Neural cell (in vitro differentiated cells): ENCODE results near the gene PDLIM5.

Experiments
- CTCF ChIP-seq: fragments of 450-650 bp; IDR thresholded peaks from 2 replicates; pipeline ENCODE4 v1.5.1; 2014; ENCODE audit warnings: antibody characterized with exemption, mild to moderate bottlenecking, moderate library complexity; ENCODE audit not compliant: poor library complexity, severe bottlenecking
- EP300 ChIP-seq: fragments of 450-650 bp; conservative IDR thresholded peaks from 2 replicates; pipeline ENCODE4 v1.6.1; 2014; ENCODE audit warnings: antibody characterized with exemption, mild to moderate bottlenecking, moderate library complexity; ENCODE audit not compliant: poor library complexity, severe bottlenecking
- EZH2 ChIP-seq: fragments of 200-600, 300-800 bp; shearing (Covaris generic), sonication (generic); IDR thresholded peaks from 2 replicates; pipeline ENCODE4 v1.6.1; 2014; ENCODE audit warnings: antibody characterized with exemption, low read length, borderline replicate concordance, mild to moderate bottlenecking; ENCODE audit not compliant: insufficient read depth, poor library complexity, severe bottlenecking
- POLR2AphosphoS5 ChIP-seq: IDR thresholded peaks from 2 replicates; pipeline ENCODE4 v1.6.1; 2012
- RAD21 ChIP-seq: fragments of 450-650 bp; conservative IDR thresholded peaks from 2 replicates; pipeline ENCODE4 v1.6.1; 2014; ENCODE audit warnings: antibody characterized with exemption, mild to moderate bottlenecking, moderate library complexity
- REST ChIP-seq: IDR thresholded peaks from 2 replicates; pipeline ENCODE4 v1.6.1; 2012; ENCODE audit warnings: borderline replicate concordance
- SMC3 ChIP-seq: fragments of 450-650 bp; conservative IDR thresholded peaks from 2 replicates; pipeline ENCODE4 v1.6.1; 2014; ENCODE audit warnings: antibody characterized with exemption, mild to moderate bottlenecking, moderate library complexity; ENCODE audit not compliant: poor library complexity
- TAF1 ChIP-seq: IDR thresholded peaks from 2 replicates; pipeline ENCODE4 v1.6.1; 2012; ENCODE audit warnings: low read depth

- TF ChIP-seq CTCF (no peak), RAD21 (no peak), EZH2 (no peak), TAF1 (no peak), POLR2AphosphoS5 (no peak), EP300 (no peak), REST (no peak), SMC3 (no peak)
Measured at GRCh38 chr4:94431388-94431787, 20.4 kb upstream of the PDLIM5 start.
